ENCODE data around the gene PROSER2.

PROSER2 gene

DNA sequence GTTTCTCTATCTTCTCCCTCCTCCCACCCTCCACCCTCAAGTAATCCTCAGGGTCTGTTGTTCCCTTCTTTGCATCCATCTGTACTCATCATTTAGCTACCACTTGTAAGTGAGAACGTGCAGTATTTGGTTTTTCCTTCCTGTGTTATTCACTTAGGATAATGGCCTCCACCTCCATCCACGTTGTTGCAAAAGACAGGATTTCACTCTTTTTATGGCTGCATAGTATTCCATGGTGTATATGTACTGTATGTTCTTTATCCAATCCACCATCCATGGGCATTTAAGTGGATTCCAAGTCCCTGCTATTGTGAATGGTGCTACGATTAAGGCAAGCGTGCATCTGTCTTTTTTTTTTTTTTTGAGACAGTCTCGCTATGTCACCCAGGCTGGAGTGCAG lies 72.4 kb downstream of the PROSER2 start:
- in situ Hi-C loops (cut with MboI; ENCODE audit: low sequenced_read_pairs), result no loop called here
- Histone ChIP-seq H3K4me3 (no peak overlapping the region), H3K9me3 (no peaks in the 10 kb centered on the region), H3K4me1 (no peaks in the 10 kb centered on the region), H3K27me3 (ENCODE audit: low read depth) (no peaks in the 10 kb centered on the region), H3K36me3 (replicated peaks) (no peaks in the 10 kb centered on the region)
- DNase-seq (ENCODE audit: low spot score in 2 of 2), result no peak

- H3K27me3 ChIP-seq (ENCODE audit: low read depth), result no peaks in the 10 kb centered on the region
- H3K4me3 ChIP-seq, result no peak overlapping the region
- in situ Hi-C loops (cut with MboI; ENCODE audit: low sequenced_read_pairs), result no loop called here
- DNase-seq (ENCODE audit: low spot score in 2 of 2), result no peak
- no peaks in the 10 kb centered on the region for H3K4me1 ChIP-seq
- H3K9me3 ChIP-seq, result no peaks in the 10 kb centered on the region
- no peaks in the 10 kb centered on the region for H3K36me3 ChIP-seq (replicated peaks)
Observed at GRCh38 chr10:11896549-11897200, 73.5 kb downstream of the PROSER2 start.

GRCh38 chr10:11898033-11898371 lies 74.8 kb downstream of the PROSER2 start:
- H3K27me3 ChIP-seq (ENCODE audit: low read depth), result no peaks in the 10 kb centered on the region
- in situ Hi-C loops (cut with MboI; ENCODE audit: low sequenced_read_pairs), result no loop called here
- no peaks in the 10 kb centered on the region for H3K9me3 ChIP-seq
- H3K4me1 ChIP-seq, result no peaks in the 10 kb centered on the region
- no peak overlapping the region for H3K4me3 ChIP-seq
- DNase-seq (ENCODE audit: low spot score in 2 of 2), result no peak
- H3K36me3 ChIP-seq (replicated peaks), result no peaks in the 10 kb centered on the region

- Histone ChIP-seq H3K4me3 (no peak overlapping the region), H3K9me3 (no peaks in the 10 kb centered on the region), H3K36me3 (replicated peaks) (no peaks in the 10 kb centered on the region), H3K4me1 (no peaks in the 10 kb centered on the region), H3K27me3 (ENCODE audit: low read depth) (no peaks in the 10 kb centered on the region)
- in situ Hi-C loops (cut with MboI; ENCODE audit: low sequenced_read_pairs), result no loop called here
- no peak for DNase-seq (ENCODE audit: low spot score in 2 of 2)
Observed at GRCh38 chr10:11898372-11899066, 75.4 kb downstream of the PROSER2 start.

- H3K36me3 ChIP-seq (replicated peaks), result no peaks in the 10 kb centered on the region
- no peak overlapping the region for H3K4me3 ChIP-seq
- no peak for DNase-seq (ENCODE audit: low spot score in 2 of 2)
- H3K4me1 ChIP-seq, result no peaks in the 10 kb centered on the region
- in situ Hi-C loops (cut with MboI; ENCODE audit: low sequenced_read_pairs), result no loop called here
- no peaks in the 10 kb centered on the region for H3K9me3 ChIP-seq
- H3K27me3 ChIP-seq (ENCODE audit: low read depth), result no peaks in the 10 kb centered on the region
Observed at GRCh38 chr10:11899067-11899876, 76.1 kb downstream of the PROSER2 start.

DNA sequence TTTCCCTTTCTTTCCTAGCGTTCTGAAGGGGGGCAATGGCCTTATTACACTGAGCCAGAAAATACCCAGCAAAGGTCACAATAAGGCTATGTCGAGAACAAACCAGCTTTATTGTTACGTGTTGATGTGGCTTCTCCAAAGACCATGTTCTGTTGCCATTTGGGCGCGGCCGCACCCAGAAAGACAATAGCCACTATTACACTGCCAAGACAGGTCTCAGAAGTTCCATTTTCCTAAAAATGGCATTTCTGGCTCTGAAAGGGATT lies 77.8 kb downstream of the PROSER2 start:
- Histone ChIP-seq H3K4me3 (no peak overlapping the region), H3K4me1 (no peaks in the 10 kb centered on the region), H3K36me3 (replicated peaks) (no peaks in the 10 kb centered on the region), H3K27me3 (ENCODE audit: low read depth) (no peaks in the 10 kb centered on the region), H3K9me3 (no peaks in the 10 kb centered on the region)
- DNase-seq (ENCODE audit: low spot score in 2 of 2), result no peak
- in situ Hi-C loops (cut with MboI; ENCODE audit: low sequenced_read_pairs), result no loop called here

DNA sequence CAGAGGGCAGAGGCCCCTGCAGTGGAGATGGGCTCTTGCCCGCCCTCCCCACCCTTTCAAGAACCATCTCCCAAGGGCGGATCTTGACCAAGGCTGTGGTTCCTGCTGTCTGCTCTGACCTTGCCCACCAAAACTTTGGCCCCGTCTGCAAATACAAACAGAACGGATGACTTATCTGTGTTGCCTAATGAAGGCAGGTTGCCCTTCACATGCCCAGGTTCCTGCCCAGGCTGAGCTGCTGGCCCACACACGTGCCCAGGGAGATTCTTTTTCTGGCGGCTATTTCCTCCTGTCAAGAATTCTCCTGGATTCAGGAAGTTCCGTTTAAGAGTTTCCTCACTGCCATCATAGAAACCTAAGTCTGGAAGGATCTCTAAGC lies 78.3 kb downstream of the PROSER2 start:
- Histone ChIP-seq H3K9me3 (no peaks in the 10 kb centered on the region), H3K4me1 (no peaks in the 10 kb centered on the region), H3K36me3 (replicated peaks) (no peaks in the 10 kb centered on the region), H3K4me3 (no peak overlapping the region), H3K27me3 (ENCODE audit: low read depth) (no peaks in the 10 kb centered on the region)
- in situ Hi-C loops (cut with MboI; ENCODE audit: low sequenced_read_pairs), result no loop called here
- DNase-seq (ENCODE audit: low spot score in 2 of 2), result no peak

- in situ Hi-C loops (cut with MboI; ENCODE audit: low sequenced_read_pairs), result no loop called here
- H3K9me3 ChIP-seq, result no peaks in the 10 kb centered on the region
- DNase-seq (ENCODE audit: low spot score in 2 of 2), result no peak
- H3K36me3 ChIP-seq (replicated peaks), result no peaks in the 10 kb centered on the region
- H3K4me1 ChIP-seq, result no peaks in the 10 kb centered on the region
- no peak overlapping the region for H3K4me3 ChIP-seq
- H3K27me3 ChIP-seq (ENCODE audit: low read depth), result no peaks in the 10 kb centered on the region
Observed at GRCh38 chr10:11901833-11902475, 78.8 kb downstream of the PROSER2 start.

DNA sequence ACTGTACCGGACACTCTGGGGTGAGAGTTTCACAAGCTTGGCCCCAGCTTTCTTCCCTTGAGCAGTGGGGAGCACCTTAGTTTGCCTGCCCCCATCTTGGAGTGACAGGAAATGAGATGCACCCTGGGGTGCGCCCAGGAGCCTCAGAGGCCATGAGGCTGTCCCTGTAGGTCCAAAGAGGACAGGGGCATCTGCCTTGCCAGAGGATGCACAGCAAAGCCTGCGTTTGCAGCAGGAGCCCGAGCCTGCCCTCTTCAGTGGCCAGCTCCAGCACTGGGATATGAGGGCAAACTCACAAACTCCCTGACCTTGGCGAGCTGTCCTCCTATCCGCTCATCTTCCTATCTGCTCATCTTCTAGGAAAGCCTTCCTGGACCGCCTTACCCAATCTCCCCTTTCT lies 79.5 kb downstream of the PROSER2 start:
- no peak overlapping the region for H3K4me3 ChIP-seq
- no peaks in the 10 kb centered on the region for H3K4me1 ChIP-seq
- no peak for DNase-seq (ENCODE audit: low spot score in 2 of 2)
- in situ Hi-C loops (cut with MboI; ENCODE audit: low sequenced_read_pairs), result no loop called here
- H3K27me3 ChIP-seq (ENCODE audit: low read depth), result no peaks in the 10 kb centered on the region
- no peaks in the 10 kb centered on the region for H3K9me3 ChIP-seq
- no peaks in the 10 kb centered on the region for H3K36me3 ChIP-seq (replicated peaks)

DNA sequence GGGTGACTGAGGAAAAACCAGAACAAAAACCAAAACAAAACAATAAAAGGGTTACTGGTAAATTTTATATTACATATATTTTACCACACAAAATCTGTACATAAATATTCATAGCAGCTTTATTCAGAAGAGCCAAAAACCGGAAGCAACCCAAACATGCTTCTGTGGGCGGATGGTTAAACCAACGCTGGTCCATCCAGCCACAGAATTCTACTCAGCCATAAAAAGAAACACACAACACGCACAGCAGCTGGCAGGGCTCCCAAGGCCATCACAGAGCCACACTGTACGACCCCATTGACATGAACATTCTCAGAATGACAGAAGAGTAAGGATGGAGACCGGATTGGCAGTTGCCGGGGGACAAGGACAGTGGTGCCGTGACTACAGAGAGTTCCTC lies 83.6 kb downstream of the PROSER2 start:
- no peaks in the 10 kb centered on the region for H3K27me3 ChIP-seq (ENCODE audit: low read depth)
- in situ Hi-C loops (cut with MboI; ENCODE audit: low sequenced_read_pairs), result no loop called here
- H3K36me3 ChIP-seq (replicated peaks), result no peaks in the 10 kb centered on the region
- no peak overlapping the region for H3K4me3 ChIP-seq
- H3K9me3 ChIP-seq, result no peaks in the 10 kb centered on the region
- no peaks in the 10 kb centered on the region for H3K4me1 ChIP-seq
- no peak for DNase-seq (ENCODE audit: low spot score in 2 of 2)

DNA sequence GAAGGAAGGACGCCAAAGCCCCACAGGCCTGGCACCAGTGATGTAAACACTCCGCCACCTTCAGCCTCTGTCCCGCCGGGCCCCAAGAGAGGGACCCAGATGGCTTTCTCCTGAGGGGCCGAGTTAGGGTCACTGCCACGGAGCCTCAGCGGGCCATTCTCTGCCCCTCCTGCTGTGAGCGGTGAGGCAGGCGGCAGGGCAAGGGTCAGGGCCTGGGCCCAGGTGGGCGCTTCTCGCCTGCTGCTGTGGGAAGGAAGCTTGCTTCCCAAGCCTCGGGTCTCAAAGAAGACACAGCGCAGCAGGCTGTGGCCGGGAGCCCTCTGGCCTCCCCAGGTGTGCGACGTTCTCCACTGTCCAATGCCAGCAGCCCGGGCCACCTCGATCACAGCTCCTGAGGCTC lies 84.8 kb downstream of the PROSER2 start:
- Histone ChIP-seq H3K27me3 (ENCODE audit: low read depth) (no peaks in the 10 kb centered on the region), H3K36me3 (replicated peaks) (no peaks in the 10 kb centered on the region), H3K9me3 (no peaks in the 10 kb centered on the region), H3K4me3 (no peak overlapping the region), H3K4me1 (no peaks in the 10 kb centered on the region)
- in situ Hi-C loops (cut with MboI; ENCODE audit: low sequenced_read_pairs), result no loop called here
- DNase-seq (ENCODE audit: low spot score in 2 of 2), result no peak

- Histone ChIP-seq H3K4me1 (no peaks in the 10 kb centered on the region), H3K9me3 (no peaks in the 10 kb centered on the region), H3K4me3 (no peak overlapping the region), H3K27me3 (ENCODE audit: low read depth) (no peaks in the 10 kb centered on the region), H3K36me3 (replicated peaks) (no peaks in the 10 kb centered on the region)
- no peak for DNase-seq (ENCODE audit: low spot score in 2 of 2)
- in situ Hi-C loops (cut with MboI; ENCODE audit: low sequenced_read_pairs), result no loop called here
Observed at GRCh38 chr10:11908536-11908935, 85.4 kb downstream of the PROSER2 start.

DNA sequence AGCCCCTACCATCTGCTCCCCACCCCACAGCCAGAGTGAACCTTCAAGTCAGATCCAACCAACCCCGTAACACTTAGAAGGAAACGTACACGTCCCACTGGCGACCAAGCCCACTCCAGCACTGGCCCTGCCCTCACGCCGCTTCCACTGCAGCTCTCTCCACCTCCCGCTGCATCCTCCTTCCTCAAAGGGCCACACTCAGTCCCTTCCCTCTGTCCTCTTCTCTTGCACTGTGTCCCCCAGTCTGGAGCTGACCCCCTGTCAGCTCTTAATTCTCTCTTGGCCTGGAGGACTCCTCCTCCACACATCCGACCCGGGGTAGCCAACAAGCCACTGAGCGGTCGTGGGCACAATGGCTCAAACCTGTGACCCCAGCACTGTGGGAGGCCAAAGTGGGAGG lies 85.8 kb downstream of the PROSER2 start:
- Histone ChIP-seq H3K4me1 (no peaks in the 10 kb centered on the region), H3K36me3 (replicated peaks) (no peaks in the 10 kb centered on the region), H3K4me3 (no peak overlapping the region), H3K27me3 (ENCODE audit: low read depth) (no peaks in the 10 kb centered on the region), H3K9me3 (no peaks in the 10 kb centered on the region)
- no peak for DNase-seq (ENCODE audit: low spot score in 2 of 2)
- in situ Hi-C loops (cut with MboI; ENCODE audit: low sequenced_read_pairs), result no loop called here

DNA sequence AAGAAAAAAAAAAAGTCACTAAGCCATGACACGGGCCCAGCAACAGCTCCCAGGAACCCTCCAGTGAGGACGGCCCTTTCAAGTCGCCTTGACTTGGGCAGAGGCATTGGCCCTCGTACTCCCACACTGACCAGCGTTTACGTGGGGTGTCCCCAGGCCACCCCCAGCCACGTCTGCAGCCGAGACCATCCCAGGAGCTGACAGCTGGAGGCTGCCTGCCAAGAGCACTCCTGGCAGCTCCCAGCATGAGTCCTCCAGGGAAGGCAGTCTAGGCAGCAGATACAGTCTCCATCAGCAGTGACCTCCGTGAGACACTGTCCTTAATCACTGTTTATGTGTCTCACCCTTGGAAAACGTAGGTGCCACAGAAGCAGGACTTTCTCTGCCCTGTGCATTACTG lies 86.5 kb downstream of the PROSER2 start:
- in situ Hi-C loops (cut with MboI; ENCODE audit: low sequenced_read_pairs), result no loop called here
- Histone ChIP-seq H3K4me1 (no peaks in the 10 kb centered on the region), H3K36me3 (replicated peaks) (no peaks in the 10 kb centered on the region), H3K4me3 (no peak overlapping the region), H3K27me3 (ENCODE audit: low read depth) (no peaks in the 10 kb centered on the region), H3K9me3 (no peaks in the 10 kb centered on the region)
- no peak for DNase-seq (ENCODE audit: low spot score in 2 of 2)

All from HAP-1 (cell line).